Breast epithelium (tissue), 3 donors: ENCODE results near the gene PRPF6.

ENCODE experiments used
- POLR2A ChIP-seq: fragments of 450-650 bp; IDR thresholded peaks from one replicate; pipeline ENCODE4 v1.6.1; 2016; ENCODE audit warnings: antibody characterized with exemption, mild to moderate bottlenecking, moderate library complexity
- POLR2AphosphoS5 ChIP-seq, 3 donors: sonication (generic); formaldehyde crosslinking; IDR thresholded peaks; one replicate each; pipeline ENCODE4 v1.6.1; 2017; ENCODE audit warnings: antibody characterized with exemption in 3 of 3
- TF ChIP-seq, protein P1 (sequence below), 3 donors: fragments of 450-650 bp; IDR thresholded peaks; one replicate each; pipeline ENCODE4 v1.5.1; 2016 to 2017; ENCODE audit warnings: antibody characterized with exemption in 3 of 3, mild to moderate bottlenecking in 3 of 3, moderate library complexity in 3 of 3

DNA sequence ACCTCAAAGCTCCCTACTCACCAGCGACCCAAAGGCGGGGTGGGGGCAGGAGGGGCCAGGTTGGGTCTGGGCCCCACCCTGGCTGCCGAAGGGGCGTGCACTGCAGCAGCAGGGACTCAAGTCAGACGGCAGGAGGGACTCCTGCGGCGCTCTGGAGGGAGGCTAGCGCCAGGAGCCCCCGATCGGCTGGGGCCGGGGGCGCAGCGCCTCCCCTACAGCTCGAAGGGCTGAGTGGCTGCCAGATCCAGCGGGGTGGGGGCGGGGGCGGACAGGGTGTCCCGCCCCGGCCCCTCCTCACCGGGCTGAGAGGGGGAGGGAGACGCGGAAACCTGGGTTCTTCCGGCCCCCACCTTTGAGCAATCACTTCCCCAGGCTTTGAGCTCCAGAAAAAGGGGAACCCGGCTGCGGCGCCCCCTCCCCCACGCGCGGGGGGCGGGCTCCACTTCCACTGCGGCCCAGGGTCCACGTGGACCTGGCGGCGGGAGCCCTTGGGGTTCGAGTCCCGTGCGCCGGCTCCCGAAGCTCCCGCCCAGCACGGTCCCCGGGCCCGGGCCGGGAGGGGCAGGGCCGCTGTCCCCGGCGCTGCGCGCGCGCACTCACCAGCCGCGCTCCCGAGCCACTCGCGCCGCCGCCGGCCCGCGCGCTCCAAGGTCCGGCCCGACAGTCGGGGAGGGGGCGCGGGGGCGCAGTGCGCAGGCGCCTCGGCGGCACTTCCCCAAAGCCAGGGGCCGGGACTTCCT is 98.5 kb downstream of the PRPF6 start, which contains the start of gene RGS19:
- TF ChIP-seq, protein P1, sequence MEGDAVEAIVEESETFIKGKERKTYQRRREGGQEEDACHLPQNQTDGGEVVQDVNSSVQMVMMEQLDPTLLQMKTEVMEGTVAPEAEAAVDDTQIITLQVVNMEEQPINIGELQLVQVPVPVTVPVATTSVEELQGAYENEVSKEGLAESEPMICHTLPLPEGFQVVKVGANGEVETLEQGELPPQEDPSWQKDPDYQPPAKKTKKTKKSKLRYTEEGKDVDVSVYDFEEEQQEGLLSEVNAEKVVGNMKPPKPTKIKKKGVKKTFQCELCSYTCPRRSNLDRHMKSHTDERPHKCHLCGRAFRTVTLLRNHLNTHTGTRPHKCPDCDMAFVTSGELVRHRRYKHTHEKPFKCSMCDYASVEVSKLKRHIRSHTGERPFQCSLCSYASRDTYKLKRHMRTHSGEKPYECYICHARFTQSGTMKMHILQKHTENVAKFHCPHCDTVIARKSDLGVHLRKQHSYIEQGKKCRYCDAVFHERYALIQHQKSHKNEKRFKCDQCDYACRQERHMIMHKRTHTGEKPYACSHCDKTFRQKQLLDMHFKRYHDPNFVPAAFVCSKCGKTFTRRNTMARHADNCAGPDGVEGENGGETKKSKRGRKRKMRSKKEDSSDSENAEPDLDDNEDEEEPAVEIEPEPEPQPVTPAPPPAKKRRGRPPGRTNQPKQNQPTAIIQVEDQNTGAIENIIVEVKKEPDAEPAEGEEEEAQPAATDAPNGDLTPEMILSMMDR (IDR thresholded peaks at IDR 0.05), result no peak
- TF ChIP-seq POLR2A (no peak), POLR2AphosphoS5 (IDR thresholded peaks at IDR 0.05) (no peak)
